T-helper 17 cell (primary cell): Measurements from ENCODE around the gene CAMK1D. TPM values are rescaled to one million over a fixed set of nuclear protein-coding genes. Genes with fewer than 3 reads are reported as not detected.

ENCODE experiments used
- ATAC-seq: fragments of 150-1000 bp; cut with Tn5 transposase; 2 replicates; pipeline ENCODE4 v1.10.0; 2021; ENCODE audit warnings: mild to moderate bottlenecking, moderate library complexity
- DNase-seq, 3 donors: peaks; one replicate each; pipeline versions ENCODE4 v3.0.0 to v3.0.0-alpha.2; 2020 to 2021
- H3K9me3 ChIP-seq: one replicate; pipeline ENCODE4 v1.7.0; 2013; ENCODE audit warnings: low read length, mild to moderate bottlenecking; ENCODE audit not compliant: control insufficient read depth, poor library complexity, severe bottlenecking
- H3K27ac Mint-ChIP-seq: one replicate; pipeline ENCODE4 v1.8.0; 2022; ENCODE audit warnings: mild to moderate bottlenecking, moderate library complexity, mixed read lengths
- H3K27me3 Mint-ChIP-seq: one replicate; pipeline ENCODE4 v1.8.0; 2022; ENCODE audit warnings: mixed read lengths
- H3K36me3 Mint-ChIP-seq: one replicate; pipeline ENCODE4 v1.8.0; 2022; ENCODE audit warnings: low read depth, mixed read lengths
- H3K4me1 Mint-ChIP-seq: one replicate; pipeline ENCODE4 v1.8.0; 2022; ENCODE audit warnings: mild to moderate bottlenecking, mixed read lengths
- H3K4me3 Mint-ChIP-seq: one replicate; pipeline ENCODE4 v1.8.0; 2022; ENCODE audit warnings: mild to moderate bottlenecking, moderate library complexity, mixed read lengths
- total RNA-seq, 4 donors: library from RNA in 2 of 4; stranded (reverse) in 2 of 4; gene quantifications; one replicate each; pipeline ENCODE4 v1.2.3 and lab custom pipeline; 2022 to 2026

The CAMK1D gene
- total RNA-seq, 2 donors from 2014 or later: 31.1 to 47.3 TPM

GRCh38 chr10:12403119-12403518, 53.8 kb downstream of the CAMK1D start:
- no peak for ATAC-seq
- Mint-ChIP-seq H3K36me3 (peaks cover 8% of the 10 kb centered on the region), H3K4me1 (peaks cover 21% of the 10 kb centered on the region), H3K27me3 (no peaks in the 10 kb centered on the region), H3K4me3 (no peak overlapping the region), H3K27ac (peak overlapping the region; percentile 3)
- DNase-seq: no peak
- no peaks in the 10 kb centered on the region for H3K9me3 ChIP-seq

DNA sequence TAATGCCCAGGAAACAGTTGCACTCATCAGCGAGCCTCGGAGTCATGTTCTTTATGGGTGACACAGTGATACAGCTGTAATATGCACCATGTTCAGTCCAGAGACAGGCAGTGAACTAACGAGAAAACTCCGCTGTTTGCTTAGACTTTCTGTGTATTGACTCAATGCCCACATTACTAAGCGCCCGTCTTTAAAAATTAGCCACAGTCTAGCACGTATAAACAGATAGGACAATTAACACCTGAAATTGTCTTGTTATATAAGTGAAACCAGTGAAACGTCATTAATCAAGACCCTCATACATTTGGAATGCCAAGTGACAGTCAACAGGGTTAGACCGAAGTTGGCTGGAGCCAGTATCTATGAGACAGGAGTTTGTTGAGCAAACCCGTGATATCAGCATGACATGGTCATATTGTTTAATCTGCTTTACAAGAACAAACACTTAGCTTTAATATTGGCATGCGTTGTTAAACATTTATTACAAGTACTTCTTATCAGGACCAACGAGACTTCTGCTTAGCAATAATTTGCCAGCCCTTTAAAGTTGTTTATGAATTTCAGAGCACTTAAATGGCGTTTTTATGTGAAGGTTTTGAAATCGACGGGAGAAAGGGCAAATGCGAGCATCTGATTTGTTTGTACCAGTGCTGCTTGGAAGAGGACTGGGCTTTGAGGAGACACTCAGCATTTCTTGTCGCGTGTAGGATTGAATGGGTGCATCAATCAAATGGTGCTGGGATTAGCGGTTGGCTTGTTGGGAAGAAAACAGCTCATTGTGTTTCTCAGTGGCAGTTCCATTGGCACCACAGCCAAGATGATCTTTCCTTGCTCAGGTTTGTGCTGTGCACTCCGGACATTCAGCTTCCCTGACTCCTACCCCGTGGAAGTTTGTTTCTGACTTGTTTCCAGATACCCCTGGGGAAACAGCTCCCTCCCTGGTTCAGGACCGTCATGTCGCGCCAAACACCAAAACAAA, 56.3 kb downstream of the CAMK1D start:
- no peak for ATAC-seq
- no peaks in the 10 kb centered on the region for H3K27me3 Mint-ChIP-seq
- peaks cover 23% of the 10 kb centered on the region for H3K4me1 Mint-ChIP-seq
- no peak overlapping the region for H3K4me3 Mint-ChIP-seq
- H3K36me3 Mint-ChIP-seq: peaks cover 8% of the 10 kb centered on the region
- no peak for DNase-seq
- no peaks in the 10 kb centered on the region for H3K9me3 ChIP-seq
- no peak overlapping the region for H3K27ac Mint-ChIP-seq

DNA sequence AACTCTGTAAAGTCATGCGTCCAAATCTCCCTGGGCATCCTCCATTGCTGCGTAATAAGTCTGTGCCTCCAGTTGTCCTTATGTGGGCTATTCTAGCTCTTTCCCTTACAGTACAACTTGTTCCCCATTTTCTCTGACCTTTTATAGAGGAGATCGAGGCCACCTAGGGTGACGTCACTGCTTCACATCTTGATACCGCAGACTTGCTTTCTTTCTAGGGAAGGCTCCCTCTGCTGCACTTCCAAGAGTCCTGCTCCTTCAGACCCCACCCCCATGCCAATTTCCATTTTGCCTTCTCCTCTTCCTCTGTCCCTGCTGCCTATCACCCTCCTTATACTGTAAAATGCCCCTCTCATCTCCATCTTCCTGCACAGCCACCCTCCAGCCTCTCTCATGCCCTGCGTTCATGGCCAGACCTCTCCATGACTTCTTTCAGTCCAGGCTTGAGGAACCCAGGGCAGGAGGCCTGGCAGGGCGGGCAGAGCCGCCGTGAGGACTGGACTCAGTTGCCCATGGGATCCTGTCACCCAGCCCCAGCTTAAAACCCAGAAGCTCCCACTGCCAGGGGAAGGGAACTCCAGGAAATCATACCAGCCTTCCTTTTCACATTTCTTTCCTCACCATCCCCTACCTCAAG, 57.5 kb downstream of the CAMK1D start:
- peaks cover 8% of the 10 kb centered on the region for H3K36me3 Mint-ChIP-seq
- no peaks in the 10 kb centered on the region for H3K27me3 Mint-ChIP-seq
- peaks cover 19% of the 10 kb centered on the region for H3K4me1 Mint-ChIP-seq
- DNase-seq (no peak), ATAC-seq (no peak)
- no peak overlapping the region for H3K27ac Mint-ChIP-seq
- H3K4me3 Mint-ChIP-seq: peak overlapping the region; percentile 49
- H3K9me3 ChIP-seq: no peaks in the 10 kb centered on the region

GRCh38 chr10:12408472-12408871, 59.1 kb downstream of the CAMK1D start:
- no peak overlapping the region for H3K27ac Mint-ChIP-seq
- no peak overlapping the region for H3K4me3 Mint-ChIP-seq
- H3K9me3 ChIP-seq: no peaks in the 10 kb centered on the region
- peaks cover 8% of the 10 kb centered on the region for H3K36me3 Mint-ChIP-seq
- DNase-seq (no peak), ATAC-seq (no peak)
- no peaks in the 10 kb centered on the region for H3K27me3 Mint-ChIP-seq
- H3K4me1 Mint-ChIP-seq: peaks cover 17% of the 10 kb centered on the region

DNA sequence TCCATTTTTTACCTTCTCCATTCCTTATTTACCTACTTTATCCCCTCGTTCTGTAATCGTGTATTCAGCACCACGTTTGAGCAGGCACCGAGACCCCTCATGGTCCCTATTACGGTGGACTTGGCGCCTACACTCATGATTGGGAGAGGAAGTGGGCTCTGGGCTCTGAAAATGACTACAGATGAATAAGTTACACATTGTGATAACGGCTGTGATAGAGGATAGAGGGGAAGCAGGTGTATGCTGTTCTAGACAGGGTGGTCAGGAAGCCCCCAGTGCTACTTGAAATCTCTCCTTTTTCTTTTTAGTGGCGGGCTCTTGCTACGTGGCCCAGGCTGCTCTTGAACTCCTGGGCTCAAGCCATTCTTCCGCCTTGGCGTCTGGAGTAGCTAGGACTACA, 59.8 kb downstream of the CAMK1D start:
- DNase-seq (no peak), ATAC-seq (no peak)
- H3K9me3 ChIP-seq: no peaks in the 10 kb centered on the region
- no peak overlapping the region for H3K4me3 Mint-ChIP-seq
- H3K4me1 Mint-ChIP-seq: peaks cover 17% of the 10 kb centered on the region
- H3K36me3 Mint-ChIP-seq: peaks cover 8% of the 10 kb centered on the region
- H3K27me3 Mint-ChIP-seq: no peaks in the 10 kb centered on the region
- no peak overlapping the region for H3K27ac Mint-ChIP-seq

GRCh38 chr10:12409613-12410012, 60.3 kb downstream of the CAMK1D start:
- H3K4me1 Mint-ChIP-seq: peaks cover 17% of the 10 kb centered on the region
- peaks cover 8% of the 10 kb centered on the region for H3K36me3 Mint-ChIP-seq
- ATAC-seq (no peak), DNase-seq (no peak)
- no peak overlapping the region for H3K27ac Mint-ChIP-seq
- H3K27me3 Mint-ChIP-seq: no peaks in the 10 kb centered on the region
- H3K9me3 ChIP-seq: no peaks in the 10 kb centered on the region
- no peak overlapping the region for H3K4me3 Mint-ChIP-seq

DNA sequence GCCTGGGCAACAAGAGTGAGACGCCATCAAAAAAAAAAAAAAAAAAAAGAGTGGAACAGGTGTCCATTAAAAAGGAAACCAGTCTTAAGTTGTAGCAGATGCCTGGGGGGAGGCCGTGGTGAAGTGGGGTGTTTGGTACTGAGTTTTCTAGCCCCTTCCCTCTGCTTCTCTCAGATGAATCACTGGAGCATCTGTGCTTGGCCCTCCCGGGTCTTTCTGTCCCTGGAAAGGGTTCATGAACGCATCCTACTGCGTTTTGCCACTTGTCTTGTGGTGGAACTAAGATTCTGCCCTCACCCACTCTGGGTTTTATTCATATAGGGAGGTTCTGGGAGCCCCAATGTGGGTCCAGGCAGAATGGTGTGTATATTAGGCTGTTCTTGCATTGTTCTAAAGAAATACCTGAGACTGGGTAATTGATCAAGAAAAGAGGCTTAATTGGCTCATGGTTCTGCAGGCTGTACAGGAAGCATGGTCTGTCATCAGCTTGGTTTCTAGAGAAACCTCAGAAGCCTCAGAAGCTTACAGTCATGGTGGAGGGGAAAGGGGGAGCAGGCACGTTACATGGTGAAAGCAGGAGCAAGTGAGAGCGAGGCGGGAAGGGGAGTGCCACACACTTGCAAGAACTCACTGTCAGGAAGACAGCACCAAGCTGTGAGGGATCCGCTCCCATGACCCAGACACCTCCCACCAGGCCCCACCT, 63.5 kb downstream of the CAMK1D start:
- H3K4me3 Mint-ChIP-seq: no peak overlapping the region
- H3K27me3 Mint-ChIP-seq: no peaks in the 10 kb centered on the region
- peak; percentile 78 for ATAC-seq
- peaks cover 10% of the 10 kb centered on the region for H3K4me1 Mint-ChIP-seq
- H3K27ac Mint-ChIP-seq: no peak overlapping the region
- DNase-seq: no peak
- no peaks in the 10 kb centered on the region for H3K9me3 ChIP-seq
- no peaks in the 10 kb centered on the region for H3K36me3 Mint-ChIP-seq

GRCh38 chr10:12413369-12413711, 64.0 kb downstream of the CAMK1D start:
- peak; percentile 26 for ATAC-seq
- no peaks in the 10 kb centered on the region for H3K36me3 Mint-ChIP-seq
- no peaks in the 10 kb centered on the region for H3K9me3 ChIP-seq
- no peak overlapping the region for H3K27ac Mint-ChIP-seq
- no peaks in the 10 kb centered on the region for H3K27me3 Mint-ChIP-seq
- DNase-seq: no peak
- peaks cover 10% of the 10 kb centered on the region for H3K4me1 Mint-ChIP-seq
- H3K4me3 Mint-ChIP-seq: no peak overlapping the region

DNA sequence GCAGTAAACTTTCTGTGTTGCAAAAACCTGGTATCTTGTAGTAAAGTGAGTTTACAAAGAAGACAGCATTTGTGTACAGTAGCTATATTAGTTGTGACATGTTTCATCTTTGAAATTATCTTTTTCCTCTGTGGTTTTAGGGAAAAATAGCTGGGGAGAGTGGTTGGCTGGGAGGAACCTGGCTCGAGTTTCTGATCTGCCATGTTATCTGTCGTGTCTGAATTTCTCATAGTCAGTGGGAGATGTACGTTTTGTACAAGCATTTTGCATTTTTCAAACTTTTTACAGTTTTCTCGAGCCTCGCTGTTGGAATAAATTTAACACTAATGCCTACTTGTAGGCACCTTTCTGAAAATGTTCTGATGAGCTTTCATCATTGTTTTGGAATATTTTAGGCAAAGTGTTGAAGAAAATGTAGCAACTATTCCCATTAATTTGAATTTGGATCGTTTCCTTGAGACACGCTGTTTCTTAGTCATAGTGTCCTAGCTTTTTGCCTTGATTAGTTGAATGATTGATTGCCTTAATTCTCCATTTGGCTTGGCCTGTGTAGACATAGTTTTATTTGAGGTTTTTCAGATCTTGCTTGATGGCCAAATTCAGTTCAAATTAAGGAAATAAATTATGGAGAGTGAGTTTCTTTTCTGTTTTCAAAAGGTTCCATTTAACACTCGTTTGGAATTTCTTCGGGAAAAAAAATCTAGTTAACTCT, 65.1 kb downstream of the CAMK1D start:
- no peaks in the 10 kb centered on the region for H3K9me3 ChIP-seq
- H3K36me3 Mint-ChIP-seq: no peaks in the 10 kb centered on the region
- peaks cover 16% of the 10 kb centered on the region for H3K4me1 Mint-ChIP-seq
- no peak for DNase-seq
- no peaks in the 10 kb centered on the region for H3K27me3 Mint-ChIP-seq
- H3K4me3 Mint-ChIP-seq: no peak overlapping the region
- H3K27ac Mint-ChIP-seq: no peak overlapping the region
- no peak for ATAC-seq

- no peak for ATAC-seq
- Mint-ChIP-seq H3K4me3 (no peak overlapping the region), H3K27me3 (no peaks in the 10 kb centered on the region), H3K4me1 (peaks cover 12% of the 10 kb centered on the region), H3K36me3 (no peaks in the 10 kb centered on the region), H3K27ac (peak overlapping the region; percentile 59)
- no peak for DNase-seq
- H3K9me3 ChIP-seq: no peaks in the 10 kb centered on the region
Measured at GRCh38 chr10:12416344-12417050, 67.2 kb downstream of the CAMK1D start.

DNA sequence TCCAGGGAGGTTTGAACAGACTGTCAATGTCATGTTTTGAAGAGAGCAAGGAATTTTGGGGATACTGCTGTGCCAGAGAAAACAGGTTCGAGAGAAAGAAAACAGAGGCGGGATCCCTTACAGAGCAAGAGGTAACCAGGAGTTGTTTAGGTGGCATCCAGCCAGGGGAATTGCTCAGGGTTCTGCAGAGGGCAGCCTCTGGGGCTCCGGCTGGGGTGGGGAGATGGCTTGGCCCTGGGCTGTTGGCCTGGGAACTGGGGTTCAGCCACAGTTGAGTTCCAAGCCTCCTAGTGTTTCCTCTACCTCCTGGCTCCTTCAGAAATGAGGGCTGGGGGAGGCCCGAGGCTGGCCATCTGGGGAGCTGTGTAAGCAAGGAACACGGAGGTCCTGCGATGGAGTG, 68.0 kb downstream of the CAMK1D start:
- no peaks in the 10 kb centered on the region for H3K36me3 Mint-ChIP-seq
- ATAC-seq: no peak
- H3K4me3 Mint-ChIP-seq: peak overlapping the region; percentile 4
- H3K27me3 Mint-ChIP-seq: no peaks in the 10 kb centered on the region
- H3K27ac Mint-ChIP-seq: peak overlapping the region; percentile 59
- no peak for DNase-seq
- H3K4me1 Mint-ChIP-seq: peaks cover 12% of the 10 kb centered on the region
- no peaks in the 10 kb centered on the region for H3K9me3 ChIP-seq

DNA sequence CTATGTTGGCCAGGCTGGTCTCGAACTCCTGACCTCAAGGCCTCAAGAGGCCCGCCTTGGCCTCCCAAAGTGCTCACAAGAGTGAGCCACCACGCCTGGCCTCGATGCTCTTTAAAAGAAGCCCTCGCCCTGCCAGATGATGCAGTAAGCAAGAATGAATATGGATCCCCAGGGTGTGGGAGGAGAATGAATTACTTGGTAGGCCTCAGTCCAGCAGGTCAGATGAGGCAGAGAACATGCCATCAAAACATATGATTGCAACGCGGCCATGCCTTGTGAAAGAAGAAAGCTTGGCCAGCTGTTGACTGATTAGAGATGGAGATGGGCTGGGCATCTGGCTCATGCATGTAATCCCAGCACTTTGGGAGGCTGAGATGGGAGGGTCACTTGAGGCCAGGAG, 68.7 kb downstream of the CAMK1D start:
- DNase-seq (no peak), ATAC-seq (no peak)
- H3K4me3 Mint-ChIP-seq: no peak overlapping the region
- H3K9me3 ChIP-seq: no peaks in the 10 kb centered on the region
- no peaks in the 10 kb centered on the region for H3K27me3 Mint-ChIP-seq
- peaks cover 12% of the 10 kb centered on the region for H3K4me1 Mint-ChIP-seq
- H3K36me3 Mint-ChIP-seq: no peaks in the 10 kb centered on the region
- peak overlapping the region; percentile 59 for H3K27ac Mint-ChIP-seq
